ENCODE results near the gene CXCL14. TPM values are rescaled to one million over a fixed set of nuclear protein-coding genes. Genes with fewer than 3 reads are reported as not detected.

Gene CXCL14
- polyA plus RNA-seq, 1 donor: 41.2 TPM

GRCh38 chr5:135567661-135568060 is 11.1 kb downstream of the CXCL14 start:
- DNase-seq: no peak

GRCh38 chr5:135566422-135567400 is 12.1 kb downstream of the CXCL14 start:
- no peak for DNase-seq

DNA sequence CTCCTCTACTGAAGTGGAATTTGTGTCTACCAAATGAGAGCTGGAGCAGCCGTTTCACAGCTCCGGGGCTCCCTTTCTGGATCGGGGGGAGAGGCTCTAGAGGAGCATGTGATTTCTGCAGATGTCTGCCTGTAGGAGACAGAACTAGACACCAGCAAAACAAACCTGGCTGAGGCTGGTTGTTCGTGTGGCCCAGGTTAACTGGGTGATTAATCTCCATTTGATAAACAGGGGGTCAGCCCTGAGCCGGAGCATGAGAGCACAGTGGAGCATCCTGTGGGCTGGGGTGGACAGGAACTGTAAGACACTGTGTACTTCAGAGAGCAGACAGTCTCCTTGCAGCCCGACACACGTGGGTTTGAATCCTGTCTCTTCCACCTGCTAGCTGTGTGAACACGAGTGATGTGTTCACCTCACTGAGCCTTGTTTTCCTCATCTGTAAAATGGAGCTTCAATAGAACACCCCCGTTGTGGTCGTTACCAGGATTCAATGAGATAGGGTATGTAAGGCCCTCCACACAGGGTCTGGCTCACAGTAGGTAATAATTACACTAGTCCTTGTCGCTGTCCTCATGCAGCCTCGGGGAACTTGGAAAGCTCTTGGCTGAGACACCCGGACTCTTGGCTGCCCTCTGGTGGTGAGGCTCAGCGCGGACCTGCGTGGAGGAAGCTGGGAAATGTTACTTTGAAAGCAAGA is 12.9 kb downstream of the CXCL14 start:
- no peak for DNase-seq

GRCh38 chr5:135565266-135565665 is 13.5 kb downstream of the CXCL14 start:
- no peak for DNase-seq

DNA sequence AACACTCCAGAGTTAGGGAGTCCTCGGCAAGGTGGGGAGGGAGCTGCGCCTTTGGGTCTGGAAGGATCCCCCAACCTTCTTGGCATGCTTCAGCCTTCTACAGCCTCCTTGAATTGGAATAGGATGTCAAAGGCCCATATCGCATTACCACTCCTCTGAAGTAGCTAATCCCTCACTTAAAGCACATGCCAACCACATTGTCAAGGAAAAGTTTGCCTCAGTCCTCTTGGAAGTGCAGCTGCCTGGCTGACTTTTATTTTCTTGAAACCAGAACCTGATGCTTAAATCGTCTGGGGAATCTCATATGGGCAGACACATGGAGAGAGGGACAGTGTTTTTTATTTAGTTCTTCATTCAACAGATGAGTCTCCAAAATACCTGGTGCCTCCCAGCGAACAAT is 14.5 kb downstream of the CXCL14 start:
- no peak for DNase-seq

GRCh38 chr5:135561266-135561665 is 17.5 kb downstream of the CXCL14 start:
- no peak for DNase-seq

DNA sequence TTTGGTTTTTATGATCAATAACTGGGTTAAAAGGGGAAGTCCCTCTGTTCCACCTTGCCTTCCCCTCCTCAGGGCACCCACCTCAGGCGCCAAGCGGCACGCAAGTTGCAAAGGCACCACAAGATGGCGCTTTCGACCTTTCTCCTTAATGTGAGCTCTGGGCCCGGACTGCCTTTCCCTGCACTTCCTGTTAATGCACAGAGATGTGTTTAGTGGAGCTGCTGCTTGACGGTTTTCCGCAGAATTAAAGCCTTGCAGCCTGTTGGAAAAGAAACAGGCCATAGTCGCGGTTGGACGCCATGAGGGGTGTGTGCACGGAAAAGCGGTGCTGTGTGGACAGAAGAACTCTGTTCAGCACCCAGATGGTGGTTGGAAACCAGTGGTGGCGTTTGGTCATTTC is 17.9 kb downstream of the CXCL14 start:
- DNase-seq: peak; percentile 86

- DNase-seq: no peak
Measured at GRCh38 chr5:135559354-135559753, 19.4 kb downstream of the CXCL14 start.

DNA sequence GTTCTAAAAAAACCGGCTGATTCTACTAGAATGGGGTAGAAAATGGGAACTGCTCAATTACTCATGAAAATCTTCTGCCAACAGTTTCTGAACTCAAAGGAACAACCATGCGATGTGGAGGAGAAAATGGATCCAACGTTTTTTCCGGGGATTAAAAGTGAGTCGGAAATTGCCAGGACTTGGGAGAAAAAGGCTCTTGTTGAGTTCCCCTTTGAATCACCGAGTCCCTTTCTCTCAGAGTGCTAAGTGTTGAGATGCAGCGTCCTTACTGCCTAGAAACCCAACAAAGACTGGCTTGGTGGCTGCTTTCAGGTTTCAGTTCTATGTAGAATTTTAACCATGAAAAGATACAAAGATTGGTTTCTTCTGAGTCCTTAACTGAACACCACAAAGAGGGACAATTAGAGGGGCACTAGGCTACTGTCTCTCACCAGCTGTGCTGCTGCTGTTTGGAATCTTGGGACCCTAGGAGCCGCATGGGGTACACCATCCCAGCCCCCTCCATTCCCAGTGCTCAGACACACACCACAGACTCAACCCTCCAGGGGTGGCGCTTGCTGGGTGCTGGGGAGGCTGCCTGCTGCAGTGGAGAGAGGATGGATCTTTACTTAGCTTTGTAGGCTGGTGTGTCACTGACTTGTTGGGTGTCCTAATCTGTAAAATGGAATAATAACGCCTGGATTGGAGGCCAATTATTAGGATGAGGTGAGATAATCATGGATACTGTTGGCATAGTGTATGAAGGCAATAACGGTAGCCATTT is 21.5 kb downstream of the CXCL14 start:
- DNase-seq: no peak

DNA sequence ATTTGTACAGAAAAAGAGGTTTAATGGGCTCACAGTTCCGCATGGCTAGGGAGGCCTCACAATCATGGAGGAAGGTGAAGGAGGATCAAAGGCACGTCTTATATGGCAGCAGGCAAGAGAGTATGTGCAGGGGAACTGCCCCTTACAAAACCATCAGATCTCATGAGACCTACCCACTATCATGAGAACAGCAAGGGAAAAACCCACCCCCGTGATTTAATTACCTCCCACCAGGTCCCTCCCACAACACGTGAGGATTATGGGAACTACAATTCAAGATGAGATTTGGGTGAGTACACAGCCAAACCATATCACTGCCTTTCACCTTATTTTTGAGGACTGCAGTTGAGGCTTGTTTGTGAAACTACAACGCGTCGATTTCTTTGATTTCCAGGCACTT is 22.2 kb downstream of the CXCL14 start:
- no peak for DNase-seq

DNA sequence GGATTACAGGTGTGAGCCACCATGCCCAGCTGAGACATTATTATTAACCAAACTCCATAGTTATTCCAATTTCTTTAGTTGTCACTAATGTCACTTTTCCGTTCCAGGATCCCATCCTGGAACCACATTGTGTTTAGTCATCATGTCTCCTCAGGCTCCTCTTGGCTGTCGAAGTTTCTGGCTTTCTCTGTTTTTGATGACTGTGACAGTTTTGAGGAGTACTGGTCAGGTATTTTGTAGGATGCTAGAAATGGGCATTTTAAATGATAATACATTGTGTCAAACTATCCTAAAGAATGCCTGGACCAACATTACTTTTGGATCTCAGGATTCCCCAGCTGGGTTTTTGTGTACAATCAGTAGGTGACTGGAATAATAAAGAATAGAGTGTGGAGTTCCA is 23.3 kb downstream of the CXCL14 start:
- DNase-seq: no peak

DNA sequence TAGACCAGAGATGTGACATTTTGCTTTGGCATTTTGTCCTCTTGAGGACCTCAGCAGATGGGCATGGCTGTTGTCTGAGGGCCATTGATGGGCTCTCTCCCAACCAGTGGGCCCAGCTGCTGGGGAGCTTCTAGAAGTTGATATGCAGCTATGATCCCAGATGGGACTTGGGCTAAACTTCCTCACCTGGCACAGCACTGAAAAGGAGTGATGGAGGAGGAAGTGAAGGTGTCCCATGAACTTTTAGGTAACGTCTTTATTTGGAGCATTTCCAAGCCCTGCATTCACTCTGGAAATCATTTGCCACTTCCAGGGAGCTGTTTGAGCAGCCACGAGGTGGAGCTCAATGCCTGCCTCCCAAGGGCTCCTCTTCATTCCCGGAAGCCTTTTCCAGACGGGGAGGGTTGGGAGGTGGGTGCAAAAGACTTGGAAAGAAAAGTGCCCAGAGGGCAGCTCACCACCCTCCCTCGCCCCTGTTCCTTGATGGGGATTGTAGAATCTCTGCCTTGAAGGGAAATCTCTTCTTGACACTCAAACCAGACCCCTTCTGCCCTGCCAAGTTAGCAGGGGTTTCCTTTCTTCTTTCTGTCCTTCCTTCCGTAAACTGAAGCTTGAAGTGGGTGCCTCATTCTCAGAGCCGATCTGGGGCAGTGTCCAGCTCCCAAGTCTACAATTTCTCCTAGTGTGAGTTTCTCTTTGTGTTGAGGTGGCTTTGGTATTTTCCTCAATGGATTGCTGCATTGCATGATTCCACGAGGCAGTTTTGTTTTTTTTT is 24.9 kb downstream of the CXCL14 start:
- DNase-seq: no peak

DNA sequence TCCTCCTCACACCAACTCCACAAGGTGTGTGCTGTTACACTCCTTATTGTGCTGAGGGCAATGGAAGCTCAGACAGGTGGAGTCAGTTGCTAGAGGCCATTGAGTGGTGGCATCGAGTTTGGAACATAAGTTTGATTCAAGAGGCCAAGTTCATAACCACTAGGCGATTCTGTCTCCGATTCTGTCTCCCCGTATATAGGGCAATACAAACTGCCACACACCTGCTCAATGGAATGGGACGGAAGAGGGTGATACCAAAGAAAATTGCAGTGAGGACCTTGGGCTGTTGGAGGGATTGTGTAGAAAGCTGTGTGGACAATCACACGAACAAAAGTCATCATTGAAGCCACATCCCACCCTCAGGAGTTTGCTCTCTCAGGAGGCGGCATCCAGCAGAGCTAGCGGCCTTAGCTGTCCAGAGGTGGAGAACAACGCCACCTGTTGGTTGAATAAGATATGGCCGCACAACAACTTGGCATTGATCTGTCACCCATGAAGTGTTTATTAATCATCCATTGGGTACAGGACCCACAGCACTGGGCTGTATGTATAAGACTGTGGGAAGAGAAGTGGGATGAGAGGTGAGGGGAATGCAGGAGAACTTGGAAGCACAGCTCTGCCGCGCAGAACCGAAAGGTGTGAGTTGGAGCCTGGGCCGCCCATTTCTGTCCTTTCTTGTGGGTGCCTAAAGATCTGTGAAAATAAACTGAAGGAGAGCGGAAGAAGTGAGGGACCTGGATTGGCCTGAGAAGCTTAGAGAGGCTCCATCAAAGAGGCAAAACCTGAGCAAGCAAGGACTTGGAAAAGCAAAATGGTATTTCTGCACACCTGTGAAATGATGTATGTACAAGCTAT is 27.0 kb downstream of the CXCL14 start:
- peak; percentile 70 for DNase-seq

DNA sequence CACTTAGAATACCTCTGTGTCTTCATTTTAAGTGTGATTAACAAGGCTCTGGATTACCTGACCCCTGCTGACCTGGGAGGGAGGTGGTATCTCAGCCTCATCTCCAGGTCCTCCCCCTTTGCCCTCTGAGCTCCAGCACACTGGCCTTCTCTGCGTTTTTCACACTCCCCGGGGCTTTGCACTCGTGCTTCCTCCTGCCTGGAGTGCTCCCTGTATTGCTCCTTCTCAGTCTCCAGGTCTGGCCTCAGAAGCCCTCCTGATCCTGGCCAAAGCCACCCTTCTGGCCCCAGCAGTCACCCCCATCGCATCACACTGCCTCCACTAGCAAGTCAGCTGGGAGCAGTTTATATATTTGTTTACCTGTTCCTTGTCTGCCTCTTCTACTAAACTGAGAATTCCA is 29.4 kb downstream of the CXCL14 start:
- DNase-seq: no peak

- DNase-seq: no peak
Measured at GRCh38 chr5:135547590-135548254, 31.1 kb downstream of the CXCL14 start.

DNA sequence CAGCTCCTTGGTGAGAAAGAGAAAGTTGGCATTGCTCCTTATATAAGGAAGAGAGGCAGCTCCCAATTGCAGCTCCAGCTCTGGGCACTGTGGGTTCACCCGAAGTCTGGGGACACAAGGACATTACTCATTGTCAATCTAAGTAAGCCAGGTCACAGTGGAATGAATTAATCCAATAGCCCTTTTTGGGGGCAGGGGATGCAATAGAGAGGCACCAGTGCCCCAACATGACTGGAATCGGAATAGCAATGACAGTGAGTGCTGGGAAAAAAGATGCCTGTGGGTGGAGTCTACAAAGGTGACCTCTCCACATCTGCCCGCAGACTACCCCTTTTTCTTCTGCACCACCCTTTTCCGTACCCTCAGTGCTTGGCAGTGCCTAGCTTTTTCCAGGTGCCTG is 31.9 kb downstream of the CXCL14 start:
- DNase-seq: no peak

GRCh38 chr5:135546101-135546500 is 32.7 kb downstream of the CXCL14 start:
- no peak for DNase-seq

DNA sequence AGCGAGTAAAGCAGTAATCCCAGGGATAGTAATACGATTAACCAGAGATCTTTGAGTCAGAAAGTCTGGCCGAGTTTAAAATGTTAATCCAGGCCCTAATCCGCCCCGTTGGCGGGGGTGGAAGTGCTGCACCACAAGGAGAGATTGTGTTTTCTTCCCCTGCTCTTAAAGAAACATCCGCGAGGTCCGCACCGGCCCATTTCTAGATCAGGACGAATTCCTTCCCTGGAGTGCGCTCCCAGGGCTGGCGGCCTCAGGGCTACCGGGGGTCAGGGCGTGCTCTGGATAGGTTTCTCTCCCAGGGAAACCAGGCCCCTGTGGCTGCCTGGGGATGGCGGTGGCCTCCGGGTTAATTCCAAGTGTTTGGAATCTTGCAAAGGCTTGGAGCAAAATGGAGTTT is 33.7 kb downstream of the CXCL14 start:
- DNase-seq: no peak

- peak; percentile 31 for DNase-seq
Measured at GRCh38 chr5:135543485-135544304, 35.1 kb downstream of the CXCL14 start.

- DNase-seq: no peak
Measured at GRCh38 chr5:135543001-135543484, 35.7 kb downstream of the CXCL14 start.
